Activated CD8-positive, alpha-beta T cell treated with anti-CD3 and anti-CD28 coated beads for 36 hours (primary cell): ENCODE results near the gene SLC25A31. TPM values are rescaled to one million over a fixed set of nuclear protein-coding genes. Genes with fewer than 3 reads are reported as not detected.

Source experiments
- ATAC-seq: fragments of 200-7000 bp; cut with Tn5 transposase; one replicate; pipeline ENCODE4 v1.10.0; 2021; ENCODE audit warnings: mild to moderate bottlenecking, moderate library complexity
- CTCF ChIA-PET: fragments of 350-600 bp; sonication (Branson Sonifier 250); formaldehyde crosslinking; loops from one replicate; lab custom pipeline; 2021; ENCODE audit warnings: antibody characterized with exemption; lab: Charles Lee
- POLR2A ChIA-PET: fragments of 350-600 bp; sonication (Branson Sonifier 250); formaldehyde crosslinking; loops from one replicate; lab custom pipeline; 2021; ENCODE audit warnings: antibody characterized with exemption; lab: Charles Lee
- DNase-seq: peaks from one replicate; pipeline ENCODE4 v3.0.0-alpha.2; 2020
- H3K27ac Mint-ChIP-seq: one replicate; pipeline ENCODE4 v1.8.0; 2021; ENCODE audit warnings: mild to moderate bottlenecking, mixed read lengths
- H3K27me3 Mint-ChIP-seq: one replicate; pipeline ENCODE4 v1.8.0; 2021; ENCODE audit warnings: mixed read lengths
- H3K36me3 Mint-ChIP-seq: one replicate; pipeline ENCODE4 v1.8.0; 2021; ENCODE audit warnings: low read depth, mixed read lengths
- H3K4me1 Mint-ChIP-seq: one replicate; pipeline ENCODE4 v1.8.0; 2021; ENCODE audit warnings: low read depth, mixed read lengths
- H3K4me3 Mint-ChIP-seq: one replicate; pipeline ENCODE4 v1.8.0; 2021; ENCODE audit warnings: mild to moderate bottlenecking, moderate library complexity, mixed read lengths
- H3K9me3 Mint-ChIP-seq: one replicate; pipeline ENCODE4 v1.8.0; 2021; ENCODE audit warnings: mixed read lengths
- CTCF ChIP-seq: fragments of 200-600 bp; IDR thresholded peaks from one replicate; pipeline ENCODE4 v1.8.0; 2022; ENCODE audit warnings: antibody characterized with exemption, mild to moderate bottlenecking
- intact Hi-C: fragments of 100-400 bp; cut with micrococcal nuclease; formaldehyde crosslinking; loops from one replicate; pipeline ENCODE4 v1.10.0; 2022
- total RNA-seq, 2 experiments: library from RNA; stranded (reverse); gene quantifications; one replicate each; pipeline ENCODE4 v1.2.3, GENCODE V29; 2021

SLC25A31 gene
- total RNA-seq, 2 experiments from 2014 or later, result not detected

DNA sequence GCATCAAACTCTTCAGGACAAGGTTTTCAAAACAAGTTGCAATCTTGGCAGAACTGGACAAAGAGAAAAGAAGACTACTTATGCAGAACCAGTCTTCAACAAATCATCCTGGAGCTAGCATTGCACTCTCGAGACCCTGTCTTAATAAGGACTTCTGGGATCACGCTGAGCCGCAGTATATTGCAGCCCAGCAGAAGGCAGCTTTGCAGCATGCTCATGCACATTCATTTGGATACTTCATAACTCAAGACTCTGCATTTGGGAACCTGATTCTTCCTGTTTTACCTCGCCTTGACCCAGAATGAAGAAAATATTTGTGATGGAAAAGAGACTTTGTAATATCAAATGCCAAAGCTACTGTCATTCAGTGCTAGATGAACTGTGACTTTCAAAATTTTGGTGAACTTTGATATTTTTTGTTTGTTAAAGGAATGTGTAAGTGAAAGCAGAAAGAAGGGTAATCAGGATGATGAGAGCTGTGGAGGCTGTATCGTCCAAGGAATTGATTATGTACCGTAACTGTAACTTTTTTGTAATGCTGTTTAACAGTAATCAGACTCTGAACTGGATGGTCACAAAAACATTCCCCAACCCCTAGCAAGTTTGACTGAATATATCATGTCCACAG, 79.1 kb downstream of the SLC25A31 start:
- ChIA-PET CTCF (no interaction called here), POLR2A (no interaction called here)
- H3K27ac Mint-ChIP-seq, result no peak overlapping the region

DNA sequence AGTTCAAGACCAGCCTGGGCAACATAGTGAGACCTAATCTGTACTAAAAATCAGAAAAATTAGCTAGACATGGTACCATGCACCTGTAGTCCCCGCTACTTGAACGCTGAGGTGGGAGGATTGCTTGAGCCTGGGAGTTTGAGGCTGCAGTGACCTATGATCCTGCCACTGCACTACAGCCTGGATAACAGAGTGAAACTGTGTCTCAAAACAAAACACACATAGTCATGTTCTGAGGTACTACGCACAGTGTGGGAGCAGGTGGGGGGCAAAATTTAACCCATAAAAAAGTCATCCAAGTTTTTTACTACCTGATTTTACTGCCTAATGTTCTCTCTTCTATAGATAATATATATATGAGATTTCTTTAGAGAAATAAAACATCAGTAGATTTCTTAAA, 80.4 kb downstream of the SLC25A31 start:
- no peaks in the 10 kb centered on the region for H3K9me3 Mint-ChIP-seq
- ChIA-PET POLR2A (no interaction called here), CTCF (no interaction called here)
- no peaks in the 10 kb centered on the region for H3K36me3 Mint-ChIP-seq
- ATAC-seq (no peak), DNase-seq (no peak)
- H3K4me1 Mint-ChIP-seq, result no peaks in the 10 kb centered on the region
- TF ChIP-seq CTCF, result no peak
- intact Hi-C loops, result no loop called here
- H3K27me3 Mint-ChIP-seq, result peaks cover 5% of the 10 kb centered on the region
- H3K4me3 Mint-ChIP-seq, result no peak overlapping the region
- H3K27ac Mint-ChIP-seq, result no peak overlapping the region

More for the DNA sequence above, 79.1 kb downstream of the SLC25A31 start:
- intact Hi-C loops, result no loop called here
- Mint-ChIP-seq H3K9me3 (no peaks in the 10 kb centered on the region), H3K4me3 (no peak overlapping the region), H3K27me3 (peaks cover 5% of the 10 kb centered on the region), H3K4me1 (no peaks in the 10 kb centered on the region), H3K36me3 (no peaks in the 10 kb centered on the region)
- no peak for TF ChIP-seq CTCF
- ATAC-seq (no peak), DNase-seq (no peak)

- Mint-ChIP-seq H3K4me1 (no peaks in the 10 kb centered on the region), H3K27ac (no peak overlapping the region), H3K4me3 (no peak overlapping the region), H3K27me3 (peaks cover 16% of the 10 kb centered on the region), H3K36me3 (no peaks in the 10 kb centered on the region), H3K9me3 (no peaks in the 10 kb centered on the region)
- intact Hi-C loops, result no loop called here
- no peak for TF ChIP-seq CTCF
- ATAC-seq (no peak), DNase-seq (no peak)
- ChIA-PET POLR2A (no interaction called here), CTCF (no interaction called here)
These were observed 92.2 kb downstream of the SLC25A31 start for GRCh38 chr4:127822430-127822829.

Other genes with a start within 250 kb of the SLC25A31 start
- under 1 TPM; 0.16 to 0.29 TPM for gene INTU, start 97.4 kb upstream of the SLC25A31 start, total RNA-seq
- 1 to 10 TPM; 4.1 to 4.6 TPM for gene HSPA4L, start 51.9 kb downstream of the SLC25A31 start, total RNA-seq
- gene PLK4, start 150.5 kb downstream of the SLC25A31 start, total RNA-seq, result 10 to 100 TPM; 42.0 to 45.1 TPM
- gene MFSD8, start 234.8 kb downstream of the SLC25A31 start, total RNA-seq, result 10 to 100 TPM; 12.5 to 14.2 TPM
- 10 to 100 TPM; 22.2 to 22.6 TPM for gene ABHD18, start 235.0 kb downstream of the SLC25A31 start, total RNA-seq